Tibial nerve (tissue), 4 donors: ENCODE results near the gene WDR83. TPM values are rescaled to one million over a fixed set of nuclear protein-coding genes. Genes with fewer than 3 reads are reported as not detected.

Experiments used
- DNase-seq, 2 donors: peaks; one replicate each; pipeline ENCODE4 v3.0.0-alpha.2; 2019; ENCODE audit warnings: low spot score in 2 of 2
- H3K27ac ChIP-seq, 4 donors: fragments of 200-600 bp; sonication (generic) in 3 of 4; one replicate each; pipeline ENCODE4 v1.5.1; 2017 to 2019; ENCODE audit warnings: mild to moderate bottlenecking in 1 of 4
- H3K27me3 ChIP-seq, 2 donors: fragments of 200-600 bp; sonication (generic) in 1 of 2; one replicate each; pipeline versions ENCODE4 v1.5.1 to v1.6.0; 2017 to 2019
- H3K36me3 ChIP-seq, 3 donors: fragments of 200-600 bp; sonication (generic); one replicate each; pipeline ENCODE4 v1.5.1; 2018 to 2019
- H3K4me1 ChIP-seq, 4 donors: fragments of 200-600 bp; sonication (generic) in 3 of 4; one replicate each; pipeline ENCODE4 v1.5.1; 2017 to 2019
- H3K4me3 ChIP-seq, 4 donors: fragments of 200-600 bp; sonication (generic) in 3 of 4; one replicate each; pipeline ENCODE4 v1.5.1; 2017 to 2019; ENCODE audit warnings: mild to moderate bottlenecking in 1 of 4, moderate library complexity in 1 of 4
- H3K9me3 ChIP-seq, 4 donors: fragments of 200-600 bp; sonication (generic) in 3 of 4; one replicate each; pipeline ENCODE4 v1.5.1; 2017 to 2019
- EP300 ChIP-seq, 2 donors: sonication (generic); formaldehyde crosslinking; IDR thresholded peaks; one replicate each; pipeline ENCODE4 v1.6.1; 2017; ENCODE audit warnings: antibody characterized with exemption in 2 of 2, mild to moderate bottlenecking in 1 of 2
- POLR2A ChIP-seq, 2 donors: fragments of 450-650 bp; IDR thresholded peaks; one replicate each; pipeline ENCODE4 v1.6.1; 2017; ENCODE audit warnings: antibody characterized with exemption in 2 of 2, mild to moderate bottlenecking in 2 of 2, moderate library complexity in 2 of 2
- WGBS, 2 donors: methylation state at CpG; one replicate each; pipeline ENCODE4 v1.1.5; 2018; 5-methylcytosine and 5-hydroxymethylcytosine counted together
- total RNA-seq, 4 donors: library from RNA; depleted of rRNA; stranded (reverse); fragments of >200 nt; gene quantifications; one replicate each; pipeline ENCODE4 v1.1.0, GENCODE V29; 2016
- TF ChIP-seq, protein P1 (sequence below), 5 experiments: fragments of 200-600 bp in 3 of 5; fragments of 450-650 bp in 2 of 5; sonication (generic) in 3 of 5; IDR thresholded peaks; one replicate each; pipeline ENCODE4 v1.5.1; 2016 to 2019; ENCODE audit warnings: antibody characterized with exemption in 5 of 5, mild to moderate bottlenecking in 3 of 5, moderate library complexity in 2 of 5

The WDR83 gene
- total RNA-seq, 4 donors from 2014 or later = 7.9 to 19.8 (median 16.8) TPM

DNA sequence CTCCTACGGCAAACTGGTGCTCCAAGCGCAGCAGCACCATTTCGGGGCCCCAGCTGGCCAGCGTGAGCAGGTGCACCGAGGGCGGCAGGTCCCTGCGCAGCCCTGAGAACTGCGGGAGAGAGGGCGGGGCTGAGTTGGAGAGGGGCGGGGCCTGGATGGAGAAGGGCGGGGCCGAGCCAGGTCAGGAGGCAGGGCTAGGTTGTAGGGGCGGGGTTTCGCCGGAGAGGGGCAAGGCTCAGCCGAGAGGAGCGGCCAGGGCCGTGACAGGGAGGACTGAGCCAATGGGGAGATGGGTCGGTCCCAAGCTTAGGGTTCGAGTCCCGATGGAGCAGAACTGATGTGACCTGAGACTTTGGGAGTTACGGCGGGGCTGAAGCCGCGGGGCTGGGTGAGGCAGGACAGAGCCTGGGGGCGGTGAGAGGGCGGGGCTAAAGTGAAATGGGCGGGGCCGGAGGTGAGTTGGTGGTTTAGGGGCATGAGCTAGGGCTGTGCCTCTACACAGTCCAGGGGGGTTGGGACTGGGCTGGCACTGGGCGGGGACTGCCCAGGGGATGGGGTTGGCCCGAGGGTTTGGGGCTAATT is 19.0 kb upstream of the WDR83 start:
- peaks cover 0 to 16% (median 7%) of the 10 kb centered on the region in 4 donors for H3K4me1 ChIP-seq
- WGBS, 2 donors = 14 to 23% methylated on average over 30 of the region's 31 CpGs
- H3K27me3 ChIP-seq = no peaks in the 10 kb centered on the region
- no peak overlapping the region for H3K27ac ChIP-seq
- DNase-seq = peak in 1 of 2 donors; percentile 18
- TF ChIP-seq EP300 (IDR thresholded peaks at IDR 0.05) = no peak
- TF ChIP-seq, protein P1, sequence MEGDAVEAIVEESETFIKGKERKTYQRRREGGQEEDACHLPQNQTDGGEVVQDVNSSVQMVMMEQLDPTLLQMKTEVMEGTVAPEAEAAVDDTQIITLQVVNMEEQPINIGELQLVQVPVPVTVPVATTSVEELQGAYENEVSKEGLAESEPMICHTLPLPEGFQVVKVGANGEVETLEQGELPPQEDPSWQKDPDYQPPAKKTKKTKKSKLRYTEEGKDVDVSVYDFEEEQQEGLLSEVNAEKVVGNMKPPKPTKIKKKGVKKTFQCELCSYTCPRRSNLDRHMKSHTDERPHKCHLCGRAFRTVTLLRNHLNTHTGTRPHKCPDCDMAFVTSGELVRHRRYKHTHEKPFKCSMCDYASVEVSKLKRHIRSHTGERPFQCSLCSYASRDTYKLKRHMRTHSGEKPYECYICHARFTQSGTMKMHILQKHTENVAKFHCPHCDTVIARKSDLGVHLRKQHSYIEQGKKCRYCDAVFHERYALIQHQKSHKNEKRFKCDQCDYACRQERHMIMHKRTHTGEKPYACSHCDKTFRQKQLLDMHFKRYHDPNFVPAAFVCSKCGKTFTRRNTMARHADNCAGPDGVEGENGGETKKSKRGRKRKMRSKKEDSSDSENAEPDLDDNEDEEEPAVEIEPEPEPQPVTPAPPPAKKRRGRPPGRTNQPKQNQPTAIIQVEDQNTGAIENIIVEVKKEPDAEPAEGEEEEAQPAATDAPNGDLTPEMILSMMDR (IDR thresholded peaks at IDR 0.05) = no peak
- no peak for TF ChIP-seq POLR2A (IDR thresholded peaks at IDR 0.05)
- H3K9me3 ChIP-seq = no peaks in the 10 kb centered on the region
- H3K4me3 ChIP-seq = peak overlapping the region in 3 of 4 donors; percentile 4 to 40 (median 20)
- H3K36me3 ChIP-seq = peaks cover 0 to 28% (median 0%) of the 10 kb centered on the region in 3 donors

DNA sequence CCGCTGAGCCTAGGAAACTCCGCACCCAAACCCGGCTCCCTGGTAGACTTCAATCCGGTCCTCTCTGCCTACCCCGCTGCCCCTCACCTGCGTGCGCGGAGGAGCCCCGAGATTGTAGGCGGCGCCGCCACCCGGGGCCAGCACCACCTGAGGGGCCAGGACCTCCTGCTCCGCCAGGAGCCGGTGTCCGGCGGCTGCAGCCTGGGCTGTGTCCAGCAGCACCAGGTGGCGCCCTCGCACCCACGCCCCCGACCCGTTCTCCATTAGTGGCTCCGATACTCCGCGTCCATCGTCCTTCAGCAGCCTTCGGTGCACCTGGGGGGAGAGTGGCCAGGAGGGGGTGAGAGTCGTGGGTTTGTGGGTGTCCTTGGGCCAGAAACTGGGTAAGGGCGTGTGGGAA is 18.5 kb upstream of the WDR83 start:
- H3K4me1 ChIP-seq = peaks cover 0 to 16% (median 7%) of the 10 kb centered on the region in 4 donors
- 11 to 18% methylated on average over 28 to 29 of the region's 29 CpGs for WGBS, 2 donors
- DNase-seq = no peak

DNA sequence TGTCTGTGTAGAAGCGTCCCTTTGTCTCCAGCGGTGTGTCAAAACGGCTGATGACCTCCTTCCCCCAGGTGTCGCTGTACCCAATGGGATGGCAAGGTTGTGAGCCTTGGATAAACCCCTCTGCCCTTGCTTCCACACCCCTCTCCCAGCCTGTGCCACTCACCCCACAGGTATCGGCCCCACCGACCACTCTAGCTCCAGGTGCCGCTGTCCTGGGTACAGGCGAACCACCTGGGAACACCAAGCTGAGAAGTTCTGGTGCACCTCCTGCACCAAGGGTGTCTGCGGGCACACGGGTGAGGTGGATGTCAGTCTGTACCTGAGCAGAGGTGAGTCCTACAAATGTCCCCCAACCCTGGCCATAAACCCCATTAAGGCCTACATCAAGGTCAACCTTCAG is 16.7 kb upstream of the WDR83 start:
- Histone ChIP-seq H3K36me3 (peaks cover 0 to 38% (median 3%) of the 10 kb centered on the region in 3 donors), H3K9me3 (no peaks in the 10 kb centered on the region), H3K27ac (no peak overlapping the region), H3K27me3 (no peaks in the 10 kb centered on the region), H3K4me1 (peaks cover 0 to 16% (median 7%) of the 10 kb centered on the region in 4 donors), H3K4me3 (no peak overlapping the region)
- no peak for DNase-seq
- TF ChIP-seq EP300 (IDR thresholded peaks at IDR 0.05) = no peak
- no peak for TF ChIP-seq POLR2A (IDR thresholded peaks at IDR 0.05)
- TF ChIP-seq, protein P1 (IDR thresholded peaks at IDR 0.05) = no peak
- WGBS, 2 donors = 94 to 97% methylated on average over 10 of the region's 10 CpGs

More for the DNA sequence above, 18.5 kb upstream of the WDR83 start:
- no peak for TF ChIP-seq POLR2A (IDR thresholded peaks at IDR 0.05)
- TF ChIP-seq, protein P1 (IDR thresholded peaks at IDR 0.05) = no peak
- no peak for TF ChIP-seq EP300 (IDR thresholded peaks at IDR 0.05)
- Histone ChIP-seq H3K9me3 (no peaks in the 10 kb centered on the region), H3K27ac (no peak overlapping the region), H3K4me3 (peak overlapping the region in 3 of 4 donors; percentile 4 to 40 (median 20)), H3K36me3 (peaks cover 0 to 28% (median 0%) of the 10 kb centered on the region in 3 donors), H3K27me3 (no peaks in the 10 kb centered on the region)

DNA sequence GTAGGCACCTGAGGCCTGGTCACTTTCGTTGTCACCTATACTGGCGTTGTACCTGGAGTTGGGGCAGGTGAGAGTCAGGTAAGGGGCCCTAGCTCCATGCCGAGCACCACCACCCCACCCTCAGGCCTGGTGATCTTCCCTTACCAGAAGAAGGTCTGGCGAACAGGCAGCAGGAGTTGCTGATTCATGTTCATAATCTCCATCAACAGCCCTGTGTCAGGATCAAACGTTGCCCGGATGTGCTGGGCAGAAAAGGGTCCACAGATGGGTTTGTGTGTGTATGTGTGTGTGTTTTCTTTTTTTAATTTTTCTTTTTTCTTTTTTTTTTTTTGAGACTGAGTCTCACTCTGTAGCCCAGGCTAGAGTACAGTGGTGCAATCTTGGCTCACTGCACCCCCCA is 14.4 kb upstream of the WDR83 start:
- Histone ChIP-seq H3K4me1 (peaks cover 0 to 15% (median 7%) of the 10 kb centered on the region in 4 donors), H3K27ac (no peak overlapping the region), H3K27me3 (no peaks in the 10 kb centered on the region), H3K9me3 (no peaks in the 10 kb centered on the region), H3K4me3 (no peak overlapping the region), H3K36me3 (peaks cover 3 to 54% (median 12%) of the 10 kb centered on the region in 3 donors)
- TF ChIP-seq EP300 (IDR thresholded peaks at IDR 0.05) (no peak), POLR2A (IDR thresholded peaks at IDR 0.05) (no peak)
- TF ChIP-seq, protein P1 (IDR thresholded peaks at IDR 0.05) = no peak
- WGBS, 2 donors = 84 to 92% methylated on average over 4 to 6 of the region's 6 CpGs
- no peak for DNase-seq

DNA sequence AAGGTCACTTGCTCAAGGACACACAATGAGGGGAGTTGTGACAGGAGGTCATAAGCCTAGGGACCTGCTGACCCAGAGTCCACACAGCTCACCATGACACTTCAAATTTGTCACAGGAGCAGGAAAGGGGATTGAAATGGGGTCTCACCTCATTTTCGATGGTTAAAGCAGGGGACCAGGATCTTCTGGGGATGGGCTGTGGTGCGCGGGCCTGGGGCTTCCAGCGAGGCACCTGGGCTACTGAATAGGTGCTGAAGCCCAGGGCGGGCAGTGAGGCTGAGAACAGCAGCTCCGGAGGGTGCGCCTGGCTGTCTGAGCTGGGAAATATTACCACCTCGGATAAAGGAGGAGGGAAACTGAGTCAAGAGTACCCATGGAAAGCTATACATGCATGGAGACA is 11.1 kb upstream of the WDR83 start:
- H3K36me3 ChIP-seq = peaks cover 3 to 87% (median 18%) of the 10 kb centered on the region in 3 donors
- H3K9me3 ChIP-seq = no peaks in the 10 kb centered on the region
- no peak overlapping the region for H3K4me3 ChIP-seq
- no peak for TF ChIP-seq POLR2A (IDR thresholded peaks at IDR 0.05)
- TF ChIP-seq EP300 (IDR thresholded peaks at IDR 0.05) = no peak
- TF ChIP-seq, protein P1 (IDR thresholded peaks at IDR 0.05) = no peak
- no peaks in the 10 kb centered on the region for H3K4me1 ChIP-seq
- H3K27ac ChIP-seq = no peak overlapping the region
- WGBS, 2 donors = 95 to 96% methylated on average over 8 of the region's 8 CpGs
- DNase-seq = no peak
- no peaks in the 10 kb centered on the region for H3K27me3 ChIP-seq
